Activated CD8-positive, alpha-beta memory T cell treated with anti-CD3 and anti-CD28 coated beads, Interleukin-2, amount 50 U/mL, for 48 hours (primary cell): ENCODE data around the gene NLGN1.
"Not testable (repeated sequence)": the region's sequence is repeated elsewhere in the genome, so short reads cannot be mapped to it uniquely, and the experiment has no call there.

Experiments used
- DNase-seq: peaks from one replicate; pipeline ENCODE4 v3.0.0-alpha.2; 2020

NLGN1 gene

GRCh38 chr3:173568623-173569022 is 171.1 kb downstream of the NLGN1 start:
- DNase-seq = no peak

- DNase-seq = no peak
Measured at GRCh38 chr3:173583496-173583895, 186.0 kb downstream of the NLGN1 start.

GRCh38 chr3:173584093-173584837 is 186.7 kb downstream of the NLGN1 start:
- DNase-seq = no peak

GRCh38 chr3:173584838-173585831 is 187.6 kb downstream of the NLGN1 start:
- no peak for DNase-seq

GRCh38 chr3:173586166-173586565 is 188.6 kb downstream of the NLGN1 start:
- no peak for DNase-seq

- DNase-seq = no peak
Measured at GRCh38 chr3:173587055-173587454, 189.5 kb downstream of the NLGN1 start.

GRCh38 chr3:173588556-173588955 is 191.0 kb downstream of the NLGN1 start:
- DNase-seq = no peak

GRCh38 chr3:173589116-173589515 is 191.6 kb downstream of the NLGN1 start:
- no peak for DNase-seq

- no peak for DNase-seq
Measured at GRCh38 chr3:173591401-173591800, 193.9 kb downstream of the NLGN1 start.

GRCh38 chr3:173594881-173595280 is 197.3 kb downstream of the NLGN1 start:
- not testable (repeated sequence) for DNase-seq

- DNase-seq = no peak
Measured at GRCh38 chr3:173599673-173600072, 202.1 kb downstream of the NLGN1 start.

- no peak for DNase-seq
Measured at GRCh38 chr3:173614522-173614921, 217.0 kb downstream of the NLGN1 start.

- DNase-seq = no peak
Measured at GRCh38 chr3:173615661-173616060, 218.1 kb downstream of the NLGN1 start.

GRCh38 chr3:173617490-173617889 is 219.9 kb downstream of the NLGN1 start:
- no peak for DNase-seq

GRCh38 chr3:173618148-173618547 is 220.6 kb downstream of the NLGN1 start:
- DNase-seq = no peak

- no peak for DNase-seq
Measured at GRCh38 chr3:173618703-173619102, 221.2 kb downstream of the NLGN1 start.

- no peak for DNase-seq
Measured at GRCh38 chr3:173622166-173622565, 224.6 kb downstream of the NLGN1 start.

GRCh38 chr3:173624086-173624485 is 226.5 kb downstream of the NLGN1 start:
- no peak for DNase-seq

- no peak for DNase-seq
Measured at GRCh38 chr3:173630849-173631248, 233.3 kb downstream of the NLGN1 start.

- no peak for DNase-seq
Measured at GRCh38 chr3:173632945-173633344, 235.4 kb downstream of the NLGN1 start.

GRCh38 chr3:173635826-173636225 is 238.3 kb downstream of the NLGN1 start:
- no peak for DNase-seq

- no peak for DNase-seq
Measured at GRCh38 chr3:173639098-173639497, 241.6 kb downstream of the NLGN1 start.

- DNase-seq = no peak
Measured at GRCh38 chr3:173641696-173642095, 244.2 kb downstream of the NLGN1 start.
